Choroid plexus epithelial cell (primary cell): Measurements from ENCODE around the gene SESTD1.

Experiments
- DNase-seq: peaks from one replicate; pipeline ENCODE4 v3.0.0-alpha.2; 2010; ENCODE audit warnings: low read depth
- H3K4me3 ChIP-seq: 2 replicates; pipeline ENCODE4 v1.5.1; 2011; ENCODE audit warnings: low read depth, mild to moderate bottlenecking, control low read depth, low read length, moderate library complexity
- TF ChIP-seq, protein P1 (sequence below): conservative IDR thresholded peaks from 2 replicates; pipeline ENCODE4 v1.5.1; 2011; ENCODE audit warnings: low read depth, mild to moderate bottlenecking, control low read depth, inconsistent platforms, low read length, moderate library complexity

SESTD1 gene

DNA sequence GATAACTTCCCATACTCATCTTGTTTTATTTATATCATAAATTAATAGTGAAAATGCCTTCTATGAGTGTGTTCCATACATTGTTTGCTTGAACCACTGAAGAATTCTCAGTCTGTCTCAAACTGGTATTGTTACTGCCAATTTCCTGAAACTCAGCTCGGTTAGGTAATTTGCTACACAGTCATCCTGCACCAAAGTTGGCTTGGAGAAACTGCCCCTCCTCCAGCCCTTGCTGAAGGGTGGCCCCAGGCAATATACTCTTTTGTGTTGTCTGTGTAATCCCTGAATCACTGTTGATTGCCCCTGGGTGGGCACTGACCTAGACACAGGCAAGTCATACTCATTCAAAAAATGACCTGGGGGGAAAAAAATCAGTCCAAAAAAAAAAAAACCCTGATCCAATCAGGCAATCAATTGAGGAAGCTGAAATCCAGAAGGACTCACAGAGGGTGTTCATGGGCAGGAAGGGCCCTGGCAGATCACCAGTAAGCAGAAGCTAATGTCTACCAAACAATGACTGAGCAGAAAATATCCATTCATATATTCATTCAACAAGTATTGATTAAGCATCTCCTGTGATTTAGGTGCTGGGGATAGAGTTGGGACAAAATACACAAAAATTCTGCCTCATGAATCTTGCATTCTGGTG is 3.8 kb upstream of the SESTD1 start:
- H3K4me3 ChIP-seq = no peak overlapping the region
- TF ChIP-seq, protein P1, sequence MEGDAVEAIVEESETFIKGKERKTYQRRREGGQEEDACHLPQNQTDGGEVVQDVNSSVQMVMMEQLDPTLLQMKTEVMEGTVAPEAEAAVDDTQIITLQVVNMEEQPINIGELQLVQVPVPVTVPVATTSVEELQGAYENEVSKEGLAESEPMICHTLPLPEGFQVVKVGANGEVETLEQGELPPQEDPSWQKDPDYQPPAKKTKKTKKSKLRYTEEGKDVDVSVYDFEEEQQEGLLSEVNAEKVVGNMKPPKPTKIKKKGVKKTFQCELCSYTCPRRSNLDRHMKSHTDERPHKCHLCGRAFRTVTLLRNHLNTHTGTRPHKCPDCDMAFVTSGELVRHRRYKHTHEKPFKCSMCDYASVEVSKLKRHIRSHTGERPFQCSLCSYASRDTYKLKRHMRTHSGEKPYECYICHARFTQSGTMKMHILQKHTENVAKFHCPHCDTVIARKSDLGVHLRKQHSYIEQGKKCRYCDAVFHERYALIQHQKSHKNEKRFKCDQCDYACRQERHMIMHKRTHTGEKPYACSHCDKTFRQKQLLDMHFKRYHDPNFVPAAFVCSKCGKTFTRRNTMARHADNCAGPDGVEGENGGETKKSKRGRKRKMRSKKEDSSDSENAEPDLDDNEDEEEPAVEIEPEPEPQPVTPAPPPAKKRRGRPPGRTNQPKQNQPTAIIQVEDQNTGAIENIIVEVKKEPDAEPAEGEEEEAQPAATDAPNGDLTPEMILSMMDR = no peak
- peak; percentile 57 for DNase-seq

DNA sequence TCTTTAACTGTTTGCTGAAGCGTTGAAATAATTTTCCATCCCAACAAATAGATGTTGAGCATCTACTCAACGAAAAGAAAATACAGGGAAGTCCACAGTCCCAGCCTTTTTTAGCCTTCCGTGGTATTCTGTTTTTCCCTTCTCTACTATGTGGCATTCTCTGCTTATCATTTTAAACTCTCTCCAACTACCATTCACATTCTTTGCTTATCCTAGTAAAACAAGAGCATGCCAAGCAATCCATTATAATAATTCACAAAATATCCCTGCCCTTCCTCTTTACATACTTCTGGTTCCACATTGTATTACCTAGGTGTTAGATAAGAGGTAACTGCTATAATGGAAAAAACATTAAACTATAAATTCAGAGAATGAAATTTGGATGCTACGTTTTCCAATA is 1.6 kb upstream of the SESTD1 start:
- H3K4me3 ChIP-seq = no peak overlapping the region
- TF ChIP-seq, protein P1 = no peak
- no peak for DNase-seq

DNA sequence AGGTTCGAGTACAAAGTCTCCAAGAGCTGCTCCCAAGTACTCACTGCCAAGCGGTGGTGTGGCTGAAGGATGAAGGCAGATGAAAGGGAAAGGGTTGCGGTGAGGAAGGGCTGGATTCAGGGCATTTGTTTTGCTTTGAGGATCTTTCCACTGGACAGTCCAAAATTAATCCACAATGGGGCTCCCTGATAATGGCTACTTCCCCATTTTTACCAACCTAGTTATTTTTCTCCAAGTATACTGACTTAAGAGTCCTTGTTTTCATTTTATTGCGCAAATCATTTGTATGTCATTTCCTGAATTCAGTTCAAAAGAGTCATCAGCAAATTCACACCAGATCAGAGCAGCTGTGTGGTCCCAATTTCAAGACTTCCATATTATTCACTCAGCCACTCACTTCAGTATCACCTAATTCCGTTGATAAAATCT is 464 bp upstream of the SESTD1 start:
- H3K4me3 ChIP-seq = peak overlapping the region; percentile 86
- peak; percentile 55 for DNase-seq
- TF ChIP-seq, protein P1 = no peak

DNA sequence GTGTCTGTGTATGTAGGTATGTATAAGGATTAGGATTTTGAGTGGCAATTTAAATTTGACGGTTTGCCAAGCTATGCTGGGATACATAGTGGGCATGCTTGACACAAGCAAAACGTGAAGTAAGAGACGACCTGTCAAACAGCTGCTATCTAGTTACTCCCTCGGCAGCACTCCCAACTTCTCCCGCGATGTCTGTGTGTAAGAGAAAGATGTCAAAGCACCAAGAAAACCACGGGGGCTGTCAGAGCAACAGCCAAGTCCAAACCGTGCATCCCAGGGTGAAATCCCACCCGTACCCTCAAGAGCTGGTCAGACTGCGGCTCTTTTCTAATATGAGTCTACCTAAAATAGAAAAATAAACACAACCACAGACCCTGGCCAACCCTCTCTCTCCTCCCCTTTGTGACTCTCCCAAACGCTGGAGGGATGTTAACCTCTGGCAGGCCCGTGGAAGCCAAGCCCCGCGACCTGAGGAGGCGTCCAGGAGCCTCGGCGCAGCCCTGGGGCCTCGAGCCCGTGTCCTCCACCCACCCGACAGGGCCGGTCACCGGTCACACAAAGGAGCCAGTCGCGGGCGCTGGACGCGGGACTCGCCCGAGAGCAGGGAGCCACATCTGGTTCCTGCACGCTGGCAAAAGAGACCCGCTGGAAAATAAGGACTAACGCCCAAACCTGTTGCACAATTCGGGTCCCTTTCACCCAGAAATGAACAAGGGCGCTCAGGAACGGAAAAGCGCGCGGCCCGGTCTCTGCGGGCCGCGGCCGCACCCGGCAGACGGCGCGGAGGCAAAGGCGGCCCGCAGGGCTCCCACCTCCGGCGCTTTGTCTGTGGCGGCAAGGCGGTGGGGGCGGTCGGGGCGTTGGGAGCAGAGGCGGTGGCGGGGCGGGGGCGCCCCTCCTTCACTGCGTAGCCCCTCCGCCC is 925 bp downstream of the SESTD1 start:
- peak overlapping the region; percentile 86 for H3K4me3 ChIP-seq
- TF ChIP-seq, protein P1 = no peak
- DNase-seq = peak; percentile 81

DNA sequence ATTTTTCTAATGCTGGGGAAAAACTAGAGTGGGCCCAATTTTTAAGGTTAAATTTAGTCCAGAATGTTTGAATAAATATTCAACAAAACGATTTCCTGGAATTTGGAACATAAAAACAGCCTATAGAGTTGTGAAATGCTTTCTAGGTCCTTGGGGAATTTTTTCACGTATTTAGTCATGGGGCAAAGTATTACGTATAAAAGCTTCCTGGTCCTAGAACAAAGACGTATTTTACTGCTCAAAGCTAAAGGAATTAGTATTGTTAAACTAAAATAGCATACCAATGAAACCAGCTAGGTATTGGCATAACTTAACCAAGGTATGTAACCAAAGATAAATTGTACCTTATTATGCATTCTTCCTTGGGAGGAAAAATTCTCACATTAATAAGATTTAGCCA is 1.6 kb downstream of the SESTD1 start:
- TF ChIP-seq, protein P1 = no peak
- H3K4me3 ChIP-seq = peak overlapping the region; percentile 86
- peak; percentile 74 for DNase-seq

DNA sequence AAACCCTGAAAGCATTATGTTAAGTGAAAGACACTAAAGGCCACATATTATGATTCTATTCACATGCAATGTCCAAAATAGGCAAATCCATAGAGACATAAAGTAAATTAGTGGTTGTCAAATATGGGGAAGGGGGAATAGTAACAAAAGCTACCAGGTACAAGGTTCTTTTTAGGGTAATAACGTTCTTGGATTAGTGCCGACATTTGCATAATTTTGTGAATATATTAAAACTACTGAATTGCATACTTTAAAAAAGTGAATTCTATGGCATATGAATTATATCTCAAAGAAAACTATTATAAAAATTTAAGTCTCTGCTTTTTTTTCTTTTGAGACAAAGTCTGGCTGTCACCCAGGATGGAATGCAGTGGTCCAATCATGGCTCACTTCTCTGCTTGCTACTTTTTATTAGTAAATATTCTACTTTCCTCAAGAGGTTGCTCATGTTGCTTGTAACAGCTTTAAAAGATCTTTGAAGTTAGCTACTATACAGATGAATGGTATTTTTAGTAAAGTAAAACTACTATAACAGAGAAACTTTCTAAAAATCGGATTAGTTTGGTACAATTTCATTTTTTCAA is 2.5 kb downstream of the SESTD1 start:
- TF ChIP-seq, protein P1 = no peak
- H3K4me3 ChIP-seq = no peak overlapping the region
- no peak for DNase-seq
